Activated naive CD4-positive, alpha-beta T cell treated with anti-CD3 and anti-CD28 coated beads, Interleukin-2, amount 50 U/mL, for 24 hours (primary cell): ENCODE measurements around the gene NEU2.
"Not testable (repeated sequence)": the region's sequence is repeated elsewhere in the genome, so short reads cannot be mapped to it uniquely, and the experiment has no call there.

Experiments
- H3K27ac Mint-ChIP-seq: one replicate; pipeline ENCODE4 v1.8.0; 2021; ENCODE audit warnings: mild to moderate bottlenecking, mixed read lengths
- H3K27me3 Mint-ChIP-seq: one replicate; pipeline ENCODE4 v1.8.0; 2021; ENCODE audit warnings: mixed read lengths
- H3K36me3 Mint-ChIP-seq: one replicate; pipeline ENCODE4 v1.8.0; 2021; ENCODE audit warnings: mixed read lengths
- H3K4me1 Mint-ChIP-seq: one replicate; pipeline ENCODE4 v1.8.0; 2021; ENCODE audit warnings: mixed read lengths
- H3K4me3 Mint-ChIP-seq: one replicate; pipeline ENCODE4 v1.8.0; 2021; ENCODE audit warnings: mild to moderate bottlenecking, mixed read lengths
- H3K9me3 Mint-ChIP-seq: one replicate; pipeline ENCODE4 v1.8.0; 2021; ENCODE audit warnings: mixed read lengths

The NEU2 gene

DNA sequence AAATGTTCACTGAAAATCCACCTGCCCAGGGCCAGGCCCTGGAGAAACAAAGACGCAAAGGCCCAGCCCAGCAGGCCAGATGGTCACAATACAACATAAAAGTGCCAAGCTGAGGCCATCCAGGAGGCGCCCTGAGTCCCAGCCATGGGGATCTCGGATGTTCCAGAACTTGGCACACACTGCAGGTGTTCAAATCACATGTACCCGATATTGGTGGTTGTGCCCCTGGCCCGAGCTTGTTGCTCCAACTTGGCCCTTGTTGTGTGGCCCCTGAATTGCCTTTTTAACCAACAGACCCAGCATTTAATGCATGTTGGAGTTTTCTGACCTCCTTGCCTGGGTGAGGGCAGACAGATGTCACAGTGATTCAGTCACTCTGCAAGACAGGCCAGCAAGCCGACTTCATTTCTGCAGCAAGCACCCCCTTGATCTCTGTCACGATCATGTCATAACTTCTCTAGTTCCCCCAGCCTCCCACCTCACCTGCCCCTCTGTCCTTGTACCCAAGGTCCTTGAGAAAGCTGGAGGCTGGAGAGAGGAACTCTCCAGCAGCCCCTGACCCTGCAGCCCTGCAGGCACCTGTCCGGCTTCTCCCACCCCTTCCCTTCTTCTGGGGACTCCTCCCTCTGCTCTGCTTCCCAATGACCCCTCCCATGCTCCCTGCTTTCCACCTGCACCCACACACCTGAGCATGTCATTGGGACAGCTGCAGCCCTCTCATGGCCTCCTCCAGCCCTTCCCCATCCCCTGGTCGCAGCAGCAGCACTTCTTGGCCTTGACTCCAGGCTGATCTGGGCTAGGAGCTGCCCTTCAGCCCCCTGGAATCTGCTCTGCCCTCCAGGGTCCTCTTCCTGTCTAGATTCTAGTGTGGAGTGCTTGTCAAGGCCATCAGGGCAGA is 28.6 kb upstream of the NEU2 start:
- Mint-ChIP-seq H3K9me3 (no peaks in the 10 kb centered on the region), H3K27ac (no peak overlapping the region), H3K27me3 (no peaks in the 10 kb centered on the region), H3K4me1 (no peaks in the 10 kb centered on the region), H3K36me3 (no peaks in the 10 kb centered on the region), H3K4me3 (no peak overlapping the region)

DNA sequence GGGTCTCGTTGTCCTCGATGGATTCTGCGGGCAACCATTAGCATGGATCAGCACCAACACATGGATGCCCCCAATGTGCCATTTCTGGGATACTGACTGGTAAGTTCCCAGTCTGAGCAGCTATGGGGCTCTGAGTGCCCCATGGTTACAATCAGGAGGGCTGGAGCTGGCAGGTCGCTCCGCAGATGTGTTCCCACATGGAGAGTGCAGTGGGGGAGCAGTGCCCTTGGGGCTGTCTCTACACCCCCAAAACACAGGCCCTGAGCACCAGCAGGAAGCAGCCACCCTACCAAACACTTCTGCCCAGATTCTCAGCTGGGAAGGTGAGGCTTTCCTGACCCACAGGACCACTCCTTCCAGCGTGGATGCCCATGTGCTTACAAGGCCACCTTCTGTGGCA is 27.4 kb upstream of the NEU2 start:
- H3K27me3 Mint-ChIP-seq = no peaks in the 10 kb centered on the region
- no peaks in the 10 kb centered on the region for H3K4me1 Mint-ChIP-seq
- no peaks in the 10 kb centered on the region for H3K9me3 Mint-ChIP-seq
- H3K27ac Mint-ChIP-seq = no peak overlapping the region
- no peaks in the 10 kb centered on the region for H3K36me3 Mint-ChIP-seq
- no peak overlapping the region for H3K4me3 Mint-ChIP-seq

DNA sequence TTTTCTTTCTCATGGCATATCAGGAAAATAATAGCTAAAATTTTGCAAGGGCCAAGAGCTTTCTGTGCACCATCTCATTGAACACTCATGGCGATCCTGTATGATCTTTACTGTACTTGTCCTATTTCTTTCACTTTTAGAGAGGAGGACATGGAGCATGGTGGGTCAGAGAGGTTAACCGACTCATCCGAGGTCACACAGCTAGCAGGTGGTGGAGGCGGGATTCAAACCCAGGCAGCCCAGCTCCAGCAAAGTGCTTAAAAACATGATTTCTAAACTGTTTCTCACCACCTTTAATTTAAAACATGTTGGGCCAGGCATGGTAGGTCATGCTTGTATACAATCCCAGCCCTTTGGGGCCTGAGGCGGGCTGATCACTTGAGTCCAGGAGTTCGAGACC is 25.8 kb upstream of the NEU2 start:
- Mint-ChIP-seq H3K36me3 (no peaks in the 10 kb centered on the region), H3K27me3 (no peaks in the 10 kb centered on the region), H3K9me3 (no peaks in the 10 kb centered on the region), H3K4me3 (no peak overlapping the region), H3K4me1 (no peaks in the 10 kb centered on the region), H3K27ac (no peak overlapping the region)

DNA sequence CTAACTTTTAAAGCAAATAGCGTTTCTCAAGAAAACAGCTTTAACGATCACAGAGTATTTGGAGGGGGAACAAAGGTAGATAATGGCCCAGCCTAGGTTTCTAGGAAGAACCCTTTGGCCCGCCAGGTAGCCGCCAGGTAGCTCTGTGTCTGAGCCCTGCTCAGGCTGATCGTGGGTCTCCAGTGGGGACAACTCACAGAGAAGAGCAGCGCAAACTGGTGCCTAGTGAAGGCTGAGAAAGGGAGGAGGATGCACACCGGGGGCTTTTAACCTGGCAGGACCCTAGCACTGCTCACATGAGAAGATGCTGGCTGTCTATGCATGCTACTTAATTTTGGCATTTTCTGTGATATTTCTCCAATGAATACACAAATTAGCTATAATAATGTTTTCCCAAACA is 25.2 kb upstream of the NEU2 start:
- H3K9me3 Mint-ChIP-seq = no peaks in the 10 kb centered on the region
- H3K4me3 Mint-ChIP-seq = no peak overlapping the region
- no peaks in the 10 kb centered on the region for H3K36me3 Mint-ChIP-seq
- no peaks in the 10 kb centered on the region for H3K27me3 Mint-ChIP-seq
- no peak overlapping the region for H3K27ac Mint-ChIP-seq
- no peaks in the 10 kb centered on the region for H3K4me1 Mint-ChIP-seq

DNA sequence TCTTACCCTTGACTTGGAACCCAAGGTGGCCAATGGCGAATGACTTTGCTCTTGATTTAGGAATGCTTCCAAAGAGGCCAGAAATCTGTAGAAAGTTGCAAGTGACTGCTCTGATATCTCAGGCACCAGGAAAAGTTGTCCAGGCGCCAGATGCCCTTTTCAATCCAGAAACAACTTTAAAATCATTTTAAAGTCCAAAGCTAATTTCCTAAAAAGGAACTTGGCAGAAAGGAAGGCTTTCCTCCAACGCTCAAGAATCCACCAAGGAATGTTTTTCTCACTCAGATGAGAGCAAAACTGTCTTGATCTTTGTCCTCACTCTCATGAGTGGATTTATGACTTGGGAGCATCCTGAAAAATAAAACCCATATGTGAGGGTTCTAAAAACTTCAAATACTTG is 24.7 kb upstream of the NEU2 start:
- Mint-ChIP-seq H3K27ac (no peak overlapping the region), H3K36me3 (no peaks in the 10 kb centered on the region), H3K4me1 (no peaks in the 10 kb centered on the region), H3K4me3 (no peak overlapping the region), H3K27me3 (no peaks in the 10 kb centered on the region), H3K9me3 (no peaks in the 10 kb centered on the region)

DNA sequence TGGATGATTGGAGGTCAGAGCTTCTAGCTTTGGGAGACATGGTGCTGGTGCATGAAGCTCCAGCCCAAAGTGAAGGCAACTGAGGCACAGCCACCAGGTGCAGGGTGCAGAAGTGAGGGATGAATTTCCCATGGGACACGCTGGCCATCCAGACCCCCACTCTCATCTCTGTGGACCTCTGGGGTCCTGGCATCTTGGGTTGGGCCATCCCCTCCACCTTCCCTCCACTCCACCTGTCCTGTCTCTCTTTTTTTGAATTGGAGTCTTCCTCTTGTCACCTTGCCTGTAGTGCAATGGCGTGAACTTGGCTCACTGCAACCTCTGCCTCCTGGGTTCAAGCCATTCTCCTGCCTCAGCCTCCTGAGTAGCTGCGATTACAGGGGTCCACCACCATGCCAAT is 22.8 kb upstream of the NEU2 start:
- no peak overlapping the region for H3K27ac Mint-ChIP-seq
- H3K36me3 Mint-ChIP-seq = no peaks in the 10 kb centered on the region
- H3K4me3 Mint-ChIP-seq = no peak overlapping the region
- no peaks in the 10 kb centered on the region for H3K27me3 Mint-ChIP-seq
- H3K4me1 Mint-ChIP-seq = no peaks in the 10 kb centered on the region
- H3K9me3 Mint-ChIP-seq = no peaks in the 10 kb centered on the region

DNA sequence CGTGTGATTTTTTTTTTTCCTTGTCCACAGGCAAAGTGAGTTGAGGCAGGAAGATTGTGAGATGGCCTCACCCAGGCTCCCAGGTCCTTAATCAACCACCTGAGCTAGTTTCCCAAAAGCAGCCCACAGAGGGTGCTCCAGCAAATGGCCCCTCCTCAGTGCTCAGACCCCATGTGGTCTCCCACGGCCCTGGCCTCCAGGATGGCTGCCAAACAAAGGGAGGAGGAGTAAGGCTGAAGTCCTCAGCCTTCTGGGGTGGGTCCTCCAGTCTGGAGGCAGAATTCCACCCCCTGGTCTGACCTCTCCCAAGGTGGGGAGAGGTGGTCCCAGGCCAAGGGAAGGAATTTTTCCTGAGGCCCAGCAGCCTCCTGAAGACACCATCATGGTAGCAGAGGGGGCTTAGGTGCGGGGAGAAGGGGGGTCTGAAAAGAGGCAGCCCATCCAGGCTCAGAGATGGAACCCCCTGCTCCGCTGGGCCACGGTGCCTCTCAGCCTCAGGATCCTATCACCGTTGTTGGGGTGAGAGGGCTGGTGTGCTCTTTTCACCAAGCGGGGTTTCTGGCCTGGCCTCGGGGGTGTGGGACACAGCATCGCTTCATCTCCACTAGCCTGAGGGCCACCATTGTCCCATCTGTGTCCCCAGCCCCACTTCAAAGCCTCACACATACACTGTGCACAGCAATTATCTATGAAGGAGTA is 21.8 kb upstream of the NEU2 start:
- Mint-ChIP-seq H3K4me1 (no peaks in the 10 kb centered on the region), H3K4me3 (no peak overlapping the region), H3K27me3 (no peaks in the 10 kb centered on the region), H3K27ac (no peak overlapping the region), H3K9me3 (no peaks in the 10 kb centered on the region), H3K36me3 (no peaks in the 10 kb centered on the region)

DNA sequence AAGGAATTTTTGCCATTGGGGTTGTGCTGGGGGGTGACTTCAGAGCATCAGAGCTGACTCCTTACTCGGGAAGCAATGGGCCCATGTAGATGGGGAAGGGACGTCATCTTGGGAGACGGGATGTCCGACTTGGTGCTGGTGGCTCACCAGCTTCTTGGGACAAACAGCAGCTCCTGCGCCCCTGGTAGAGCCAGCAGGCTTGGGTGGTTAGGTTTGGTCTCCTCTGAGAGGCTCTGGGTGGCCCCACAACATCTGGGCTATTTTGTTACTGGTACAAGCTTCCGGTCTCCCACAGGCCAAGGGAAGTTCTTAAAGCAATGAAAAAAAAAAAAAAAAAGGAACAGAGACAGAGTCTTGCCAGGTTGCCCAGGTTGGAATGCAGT is 21.2 kb upstream of the NEU2 start:
- H3K9me3 Mint-ChIP-seq = no peaks in the 10 kb centered on the region
- no peak overlapping the region for H3K27ac Mint-ChIP-seq
- H3K36me3 Mint-ChIP-seq = no peaks in the 10 kb centered on the region
- no peaks in the 10 kb centered on the region for H3K4me1 Mint-ChIP-seq
- no peak overlapping the region for H3K4me3 Mint-ChIP-seq
- no peaks in the 10 kb centered on the region for H3K27me3 Mint-ChIP-seq

DNA sequence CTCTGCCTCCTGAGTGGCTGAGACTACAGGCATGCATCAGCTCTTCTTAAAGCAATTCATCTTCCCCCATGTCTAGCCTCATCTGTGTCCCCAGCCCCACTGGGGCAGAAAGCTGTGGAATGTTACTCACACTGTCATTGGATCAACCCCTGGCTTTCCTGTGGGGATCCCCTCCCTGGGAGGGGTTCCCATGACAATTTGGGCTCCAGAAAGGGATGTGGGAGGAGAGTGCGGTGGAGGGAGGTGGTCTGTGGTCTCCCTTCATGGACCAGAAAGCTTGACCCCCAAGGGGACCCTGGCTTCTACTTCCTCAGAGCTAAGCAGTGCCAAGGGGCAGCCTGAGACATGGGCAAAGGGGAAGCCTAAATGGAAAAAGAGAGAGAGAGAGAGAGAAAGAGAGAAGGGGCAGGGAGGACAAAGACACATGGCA is 20.8 kb upstream of the NEU2 start:
- Mint-ChIP-seq H3K27ac (peak overlapping the region; percentile 46), H3K36me3 (no peaks in the 10 kb centered on the region), H3K4me3 (no peak overlapping the region), H3K4me1 (no peaks in the 10 kb centered on the region), H3K9me3 (no peaks in the 10 kb centered on the region), H3K27me3 (no peaks in the 10 kb centered on the region)

DNA sequence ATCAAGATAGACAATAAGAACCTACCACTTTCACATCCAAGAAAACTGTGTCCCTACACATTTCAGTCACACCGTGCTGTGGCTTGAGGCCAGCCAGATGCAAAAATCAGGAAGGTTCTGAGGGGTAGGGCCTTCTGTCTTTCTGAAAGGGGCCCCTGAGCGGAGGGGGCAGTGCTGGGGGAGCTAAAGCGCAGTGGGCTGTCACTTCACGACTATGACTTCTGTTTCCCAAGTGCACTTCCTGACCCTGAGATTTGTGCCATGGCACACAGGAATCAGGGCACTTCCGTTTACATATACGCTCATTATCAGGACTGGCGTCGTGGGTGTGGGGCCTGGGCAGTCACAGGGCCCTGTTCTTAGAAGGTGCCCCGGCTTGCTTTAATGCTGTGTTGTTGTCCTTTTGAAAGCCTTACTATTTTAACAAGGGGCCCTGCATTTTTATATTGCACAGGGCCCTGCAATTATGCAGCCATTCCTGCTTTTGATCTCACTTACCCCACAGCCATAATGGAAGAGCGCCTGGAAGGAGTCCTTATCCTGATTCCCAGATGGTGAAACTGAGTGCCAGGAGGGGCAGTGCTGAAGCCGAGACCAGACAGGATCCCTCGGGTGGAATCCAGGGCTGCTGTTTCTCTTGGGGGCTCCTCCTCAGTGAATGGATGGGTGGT is 20.0 kb upstream of the NEU2 start:
- no peaks in the 10 kb centered on the region for H3K4me1 Mint-ChIP-seq
- H3K4me3 Mint-ChIP-seq = no peak overlapping the region
- H3K9me3 Mint-ChIP-seq = no peaks in the 10 kb centered on the region
- no peak overlapping the region for H3K27ac Mint-ChIP-seq
- H3K36me3 Mint-ChIP-seq = no peaks in the 10 kb centered on the region
- no peaks in the 10 kb centered on the region for H3K27me3 Mint-ChIP-seq

DNA sequence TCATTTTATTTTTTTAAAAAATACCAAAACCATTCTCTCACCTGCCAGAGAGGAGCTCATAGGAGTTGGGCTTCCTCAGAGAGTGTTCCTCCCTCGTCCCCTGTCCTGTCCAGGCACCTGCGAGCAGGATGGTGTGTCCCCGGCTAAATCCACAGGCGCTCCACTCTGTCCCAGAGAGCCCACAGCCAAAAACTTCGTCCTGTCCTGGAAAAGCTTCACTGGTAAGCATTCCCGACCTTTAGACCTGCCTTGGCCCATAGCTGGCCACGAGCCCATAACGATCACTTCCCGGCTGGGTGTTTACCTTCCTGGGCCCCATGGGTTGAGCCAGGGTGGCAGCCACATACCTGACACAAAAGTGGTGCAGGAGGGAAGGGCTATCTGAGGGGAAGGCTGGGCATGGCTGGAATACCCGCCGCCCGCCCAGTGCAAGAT is 19.4 kb upstream of the NEU2 start, which contains the start of gene NGEF:
Gene NGEF (minus strand): TSS at position 230 of the 435 bp plus-strand sequence. CDS start 38,366 bp downstream, outside the sequence.
- no peak within 1 kb of the TSS for H3K4me3 Mint-ChIP-seq
- no peaks in the 10 kb centered on the region for H3K9me3 Mint-ChIP-seq
- no peaks in the 10 kb centered on the region for H3K4me1 Mint-ChIP-seq
- H3K27ac Mint-ChIP-seq = no peak within 1 kb of the TSS
- H3K36me3 Mint-ChIP-seq = no peaks in the 10 kb centered on the region
- no peaks in the 10 kb centered on the region for H3K27me3 Mint-ChIP-seq

DNA sequence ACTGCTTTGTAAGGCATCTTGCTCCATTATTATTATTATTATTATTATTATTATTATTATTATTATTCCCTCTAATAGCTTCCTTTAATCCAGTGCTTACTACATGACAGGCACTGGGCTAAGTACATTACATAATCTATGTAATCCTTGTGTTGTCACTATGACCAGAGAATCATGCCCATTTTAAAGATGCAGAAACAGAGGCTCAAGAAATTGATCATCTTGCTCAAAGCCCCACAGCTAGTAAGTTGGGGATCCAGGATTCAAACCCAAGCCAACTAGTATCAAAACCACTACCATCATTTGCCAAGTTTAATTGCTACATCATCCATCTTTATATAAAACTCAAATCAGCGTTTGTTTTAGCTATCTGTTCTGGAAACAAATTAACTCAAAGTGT is 18.8 kb upstream of the NEU2 start:
- no peak overlapping the region for H3K4me3 Mint-ChIP-seq
- H3K27ac Mint-ChIP-seq = no peak overlapping the region
- no peaks in the 10 kb centered on the region for H3K4me1 Mint-ChIP-seq
- H3K9me3 Mint-ChIP-seq = no peaks in the 10 kb centered on the region
- no peaks in the 10 kb centered on the region for H3K27me3 Mint-ChIP-seq
- no peaks in the 10 kb centered on the region for H3K36me3 Mint-ChIP-seq

DNA sequence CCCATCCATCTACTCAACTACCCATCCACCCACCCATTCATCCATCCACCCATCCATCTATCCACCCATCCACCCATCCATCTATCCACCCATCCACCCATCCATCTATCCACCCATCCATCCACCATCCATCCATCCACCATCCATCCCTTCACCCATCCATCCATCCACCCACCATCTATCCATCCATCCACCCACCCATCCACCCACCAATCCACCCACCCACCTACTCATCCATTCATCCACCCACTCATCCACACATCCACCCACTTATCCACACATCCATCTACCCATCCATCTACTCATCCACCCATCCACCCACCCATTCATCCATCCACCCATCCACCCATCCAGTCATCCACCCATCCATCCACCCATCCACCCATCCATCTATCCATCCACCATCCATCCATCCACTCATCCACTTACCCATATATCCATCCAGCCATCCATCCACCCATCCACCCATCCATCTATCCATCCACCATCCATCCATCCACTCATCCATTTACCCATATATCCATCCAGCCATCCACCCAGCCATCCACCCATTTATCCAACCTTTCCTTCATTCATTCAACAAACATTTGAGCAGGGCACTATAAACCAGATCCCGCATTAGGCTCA is 17.3 kb upstream of the NEU2 start:
- H3K27ac Mint-ChIP-seq = no peak overlapping the region
- no peaks in the 10 kb centered on the region for H3K9me3 Mint-ChIP-seq

DNA sequence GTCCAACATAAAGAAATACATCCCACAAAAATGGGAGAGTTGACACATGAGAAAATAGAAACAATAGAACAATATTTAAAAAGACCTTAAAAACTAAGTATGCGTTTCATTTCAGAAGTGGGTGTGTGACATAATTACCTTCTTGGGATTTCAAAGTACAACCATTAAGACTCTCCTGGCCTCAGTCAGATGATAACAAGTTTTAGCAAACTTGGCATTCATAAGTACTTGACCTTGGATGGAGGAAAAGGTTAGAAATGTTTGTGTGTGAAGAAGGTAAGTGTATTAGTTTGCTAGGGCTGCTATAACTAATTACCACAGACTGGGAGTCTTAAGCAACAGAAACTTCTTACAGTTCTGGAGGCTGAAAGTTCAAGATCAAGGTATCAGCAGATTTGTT is 14.5 kb upstream of the NEU2 start:
- Mint-ChIP-seq H3K4me1 (no peaks in the 10 kb centered on the region), H3K27me3 (no peaks in the 10 kb centered on the region), H3K4me3 (no peak overlapping the region), H3K9me3 (no peaks in the 10 kb centered on the region), H3K36me3 (no peaks in the 10 kb centered on the region), H3K27ac (no peak overlapping the region)

More for the DNA sequence above, 17.3 kb upstream of the NEU2 start:
- Mint-ChIP-seq H3K36me3 (no peaks in the 10 kb centered on the region), H3K4me1 (no peaks in the 10 kb centered on the region), H3K27me3 (no peaks in the 10 kb centered on the region), H3K4me3 (no peak overlapping the region)

DNA sequence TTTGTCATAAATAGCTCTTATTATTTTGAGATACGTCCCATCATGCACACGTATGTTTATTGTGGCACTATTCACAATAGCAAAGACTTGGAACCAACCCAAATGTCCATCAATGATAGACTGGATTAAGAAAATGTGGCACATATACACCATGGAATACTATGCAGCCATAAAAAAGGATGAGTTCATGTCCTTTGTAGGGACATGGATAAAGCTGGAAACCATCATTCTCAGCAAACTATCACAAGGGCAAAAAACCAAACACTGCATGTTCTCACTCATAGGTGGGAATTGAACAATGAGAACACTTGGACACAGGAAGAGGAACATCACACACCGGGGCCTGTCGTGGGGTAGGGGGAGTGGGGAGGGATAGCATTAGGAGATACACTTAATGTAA is 12.9 kb upstream of the NEU2 start:
- not testable (repeated sequence) for H3K4me3 Mint-ChIP-seq, H3K36me3 Mint-ChIP-seq, H3K9me3 Mint-ChIP-seq, H3K27ac Mint-ChIP-seq, H3K27me3 Mint-ChIP-seq, H3K4me1 Mint-ChIP-seq
